SJSA1 (cell line): Measurements from ENCODE around the gene COL3A1. TPM values are rescaled to one million over a fixed set of nuclear protein-coding genes. Genes with fewer than 3 reads are reported as not detected.

Source experiments
- DNase-seq, 2 experiments: peaks; one replicate each; pipeline ENCODE4 v3.0.0-alpha.2; 2015 to 2020; ENCODE audit warnings: low spot score in 2 of 2, low read depth in 1 of 2
- H3K27ac ChIP-seq: fragments of 250-450 bp; sonication (Bioruptor Pico); 2 replicates; pipeline ENCODE4 v1.5.1; 2020; ENCODE audit warnings: mild to moderate bottlenecking, moderate library complexity
- H3K27me3 ChIP-seq: fragments of 250-450 bp; sonication (Bioruptor Pico); replicated peaks from 2 replicates; pipeline ENCODE4 v1.5.1; 2020; ENCODE audit warnings: mild to moderate bottlenecking, moderate library complexity
- H3K36me3 ChIP-seq: fragments of 250-450 bp; sonication (Bioruptor Pico); 2 replicates; pipeline ENCODE4 v1.5.1; 2020; ENCODE audit warnings: mild to moderate bottlenecking
- H3K4me1 ChIP-seq: fragments of 250-450 bp; sonication (Bioruptor Pico); replicated peaks from 2 replicates; pipeline ENCODE4 v1.6.1; 2021; ENCODE audit warnings: mild to moderate bottlenecking
- H3K4me3 ChIP-seq: fragments of 250-450 bp; sonication (Bioruptor Pico); 2 replicates; pipeline ENCODE4 v1.5.1; 2020; ENCODE audit warnings: mild to moderate bottlenecking
- H3K9me3 ChIP-seq: fragments of 250-450 bp; sonication (Bioruptor Pico); replicated peaks from 2 replicates; pipeline ENCODE4 v1.5.1; 2020; ENCODE audit warnings: mild to moderate bottlenecking
- total RNA-seq: library from RNA; depleted of rRNA; stranded (reverse); fragments of >200 nt; shearing (Covaris generic); gene quantifications from 2 replicates; pipeline ENCODE4 v1.2.3, GENCODE V29; 2014

Gene COL3A1
- total RNA-seq, 1 experiment from 2014 or later, result 1,297 TPM

DNA sequence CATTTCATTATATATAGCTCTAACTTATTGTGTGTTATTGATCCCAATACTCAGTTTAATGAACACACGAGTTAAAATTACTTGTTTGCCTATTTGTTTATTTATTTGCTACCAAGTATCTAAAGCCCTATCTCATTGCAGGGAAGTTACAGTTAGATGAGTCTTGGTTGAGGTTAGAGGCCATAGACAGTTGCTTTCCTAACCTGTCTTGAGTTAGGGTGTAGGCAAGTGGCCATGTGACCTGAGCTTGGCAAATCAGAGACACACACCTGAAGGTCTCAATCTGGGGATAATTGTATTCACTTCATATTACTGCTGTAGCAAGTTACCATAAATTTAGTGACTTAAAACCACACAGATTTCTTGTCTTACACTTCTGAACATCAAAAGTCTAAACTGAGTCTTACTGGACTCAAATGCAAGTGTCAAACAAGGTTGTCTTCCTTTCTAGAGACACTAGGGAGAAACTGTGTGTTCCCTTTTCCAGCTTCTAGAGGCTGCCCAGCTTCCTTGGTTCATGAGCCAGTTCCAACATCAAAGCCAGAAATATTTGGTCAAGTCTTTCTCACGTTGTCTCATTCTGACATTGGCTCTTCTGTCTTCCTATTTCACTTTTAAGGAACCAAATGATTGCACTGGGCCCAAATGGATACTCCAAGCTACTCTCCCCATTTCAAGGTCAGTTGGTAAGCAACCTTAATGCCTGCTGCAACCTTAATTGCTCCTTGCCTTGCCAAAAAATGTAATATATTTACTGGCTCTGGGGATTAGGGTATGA, 39.7 kb downstream of the COL3A1 start:
- Histone ChIP-seq H3K36me3 (peaks cover 49% of the 10 kb centered on the region), H3K9me3 (no peaks in the 10 kb centered on the region), H3K4me3 (no peak overlapping the region), H3K4me1 (peaks cover 17% of the 10 kb centered on the region), H3K27ac (no peak overlapping the region), H3K27me3 (no peaks in the 10 kb centered on the region)
- DNase-seq, result no peak

DNA sequence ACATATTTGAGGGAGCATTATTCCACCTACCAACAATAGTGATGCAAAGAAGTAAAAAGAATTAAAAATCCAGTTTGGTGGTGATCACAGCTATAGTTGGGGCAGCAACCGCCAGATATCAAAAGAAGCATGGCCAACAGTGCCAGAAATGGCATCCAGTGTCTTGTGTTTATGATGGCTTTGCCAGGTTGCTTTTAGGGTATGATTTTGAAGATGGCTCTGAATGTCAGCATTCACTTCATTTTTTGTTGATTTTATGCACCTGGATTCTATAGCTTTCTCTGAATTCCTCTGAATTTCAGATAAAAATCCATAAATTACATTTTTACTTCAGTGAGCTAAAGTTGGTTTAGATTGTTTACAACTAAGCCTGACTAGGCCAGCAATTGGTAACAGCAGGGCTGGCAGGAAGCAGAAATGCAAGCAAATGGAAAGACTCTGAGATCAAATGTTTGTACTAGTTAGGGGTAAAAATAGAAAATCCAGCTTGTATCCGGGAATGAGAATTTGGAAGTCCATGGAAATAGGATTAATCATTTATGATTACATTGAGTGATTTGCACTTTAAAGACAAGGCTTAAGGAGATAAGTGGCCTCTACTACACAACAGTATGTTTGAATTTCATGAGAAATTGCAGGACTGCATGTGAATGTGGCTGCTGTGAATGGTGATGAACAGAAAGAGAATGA, 40.4 kb downstream of the COL3A1 start:
- Histone ChIP-seq H3K27me3 (no peaks in the 10 kb centered on the region), H3K4me1 (peaks cover 17% of the 10 kb centered on the region), H3K4me3 (no peak overlapping the region), H3K9me3 (no peaks in the 10 kb centered on the region), H3K36me3 (peaks cover 42% of the 10 kb centered on the region), H3K27ac (no peak overlapping the region)
- no peak for DNase-seq

DNA sequence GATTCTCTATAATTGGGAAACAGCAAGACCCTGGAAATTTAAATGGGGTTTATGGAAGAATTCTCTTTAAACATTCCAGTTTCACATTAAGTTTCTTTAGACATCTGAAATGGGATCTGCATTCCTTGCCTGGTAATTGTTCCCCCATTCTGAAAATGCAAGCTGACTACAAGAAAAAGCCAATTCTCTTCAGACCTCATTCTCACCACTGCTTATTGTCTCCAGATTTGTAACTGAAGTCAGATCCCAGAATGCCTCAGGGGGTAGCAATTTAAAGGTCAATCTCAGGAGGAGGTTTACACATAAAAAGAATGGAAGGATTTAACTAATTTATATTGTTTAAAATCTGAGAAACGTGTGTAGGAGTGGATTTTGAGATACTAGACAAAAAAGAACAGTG, 41.2 kb downstream of the COL3A1 start:
- Histone ChIP-seq H3K4me3 (no peak overlapping the region), H3K27me3 (no peaks in the 10 kb centered on the region), H3K27ac (no peak overlapping the region), H3K4me1 (peaks cover 21% of the 10 kb centered on the region), H3K36me3 (peaks cover 34% of the 10 kb centered on the region), H3K9me3 (no peaks in the 10 kb centered on the region)
- DNase-seq, result no peak

DNA sequence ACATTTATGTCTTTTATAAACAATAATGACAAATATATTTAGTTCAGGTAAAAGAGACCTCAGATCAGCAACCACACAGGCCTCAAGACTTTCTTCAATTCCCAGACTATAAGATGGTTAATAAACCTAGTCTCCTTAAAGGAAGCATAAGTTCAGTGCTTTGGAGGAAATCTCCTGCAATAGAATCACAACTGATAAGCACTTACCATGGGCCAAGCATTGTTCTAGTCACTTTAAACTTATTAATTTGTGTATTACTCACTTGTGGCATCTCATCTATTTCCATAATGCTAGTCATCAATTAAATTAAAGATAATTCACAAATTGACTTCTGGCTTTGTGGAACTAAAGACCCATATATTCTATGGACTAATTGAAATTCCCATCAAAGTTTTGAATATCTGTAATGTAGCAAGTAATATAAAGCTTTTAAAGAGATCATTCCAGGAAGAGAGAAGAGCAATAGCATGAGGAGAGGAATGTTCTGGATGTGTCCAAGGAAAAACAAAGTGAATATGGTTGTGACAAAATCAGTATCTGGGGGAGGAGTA, 42.2 kb downstream of the COL3A1 start:
- no peak overlapping the region for H3K27ac ChIP-seq
- no peaks in the 10 kb centered on the region for H3K27me3 ChIP-seq
- H3K36me3 ChIP-seq, result peaks cover 24% of the 10 kb centered on the region
- no peak overlapping the region for H3K4me3 ChIP-seq
- no peak for DNase-seq
- H3K9me3 ChIP-seq, result no peaks in the 10 kb centered on the region
- peaks cover 21% of the 10 kb centered on the region for H3K4me1 ChIP-seq

DNA sequence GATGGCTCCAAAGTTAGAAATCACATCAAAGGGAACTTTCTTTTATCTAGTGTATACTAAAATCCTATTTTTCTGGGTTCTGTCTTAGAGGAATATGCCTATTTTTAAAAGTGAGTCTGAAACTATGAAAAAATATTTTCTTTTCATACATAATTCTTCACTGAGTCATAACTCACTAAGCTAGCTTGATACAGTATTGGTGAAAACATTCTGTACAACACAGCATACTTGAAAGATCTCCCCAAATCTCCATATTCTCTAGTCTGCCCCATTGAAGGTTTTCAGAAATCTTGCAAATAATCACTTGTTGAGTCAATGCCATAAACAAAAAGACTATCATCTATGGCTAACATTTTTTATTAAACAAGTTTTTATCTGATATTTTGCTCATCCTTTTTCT, 44.5 kb downstream of the COL3A1 start:
- H3K27me3 ChIP-seq, result no peaks in the 10 kb centered on the region
- H3K4me1 ChIP-seq, result peaks cover 21% of the 10 kb centered on the region
- no peak overlapping the region for H3K27ac ChIP-seq
- no peak for DNase-seq
- peaks cover 6% of the 10 kb centered on the region; the same call in 1 of the 2 replicates for H3K36me3 ChIP-seq
- H3K4me3 ChIP-seq, result no peak overlapping the region
- no peaks in the 10 kb centered on the region for H3K9me3 ChIP-seq

DNA sequence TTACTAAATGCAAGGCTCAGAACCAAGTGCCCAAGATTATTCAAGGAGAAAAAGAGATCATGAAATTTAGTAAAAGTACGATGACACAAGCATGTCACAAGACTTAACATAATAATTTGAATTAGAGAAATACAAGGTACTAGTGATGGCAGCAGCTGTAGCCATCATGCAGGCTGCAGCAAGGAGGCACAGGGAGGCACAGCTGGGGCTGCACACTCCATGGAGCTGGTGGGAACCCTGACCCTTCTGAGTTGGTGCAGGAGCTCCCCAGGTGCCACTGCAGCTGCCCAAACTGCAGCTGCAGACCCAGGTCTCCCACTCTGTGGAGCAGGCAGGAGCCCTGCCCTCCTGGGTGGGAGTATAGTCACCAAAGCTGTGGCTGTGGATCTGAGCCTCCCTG, 46.0 kb downstream of the COL3A1 start:
- no peaks in the 10 kb centered on the region for H3K9me3 ChIP-seq
- H3K27me3 ChIP-seq, result no peaks in the 10 kb centered on the region
- no peak overlapping the region for H3K4me3 ChIP-seq
- peaks cover under 1% of the 10 kb centered on the region; the same call in 1 of the 2 replicates for H3K36me3 ChIP-seq
- no peak for DNase-seq
- H3K4me1 ChIP-seq, result peaks cover 10% of the 10 kb centered on the region
- H3K27ac ChIP-seq, result no peak overlapping the region

DNA sequence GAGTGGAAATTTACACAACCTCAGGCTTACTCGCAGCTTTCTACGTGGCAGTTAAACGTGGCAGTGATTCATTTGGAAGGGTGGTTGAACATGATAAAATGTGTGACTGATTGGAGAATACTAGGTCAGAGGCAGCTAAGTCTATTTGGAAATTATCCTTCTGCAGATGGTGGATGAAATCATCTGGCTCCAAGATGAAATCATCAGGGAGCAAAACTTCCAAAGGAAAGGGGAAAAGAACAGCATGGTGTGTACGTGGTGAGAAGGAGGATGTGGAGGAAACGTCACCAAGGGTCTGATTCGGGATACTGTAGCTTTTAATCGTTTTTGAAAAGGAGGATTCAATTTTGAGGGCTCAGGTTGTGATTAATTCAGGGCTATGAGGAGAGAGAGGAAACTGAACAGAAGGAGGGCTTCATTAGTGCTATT, 47.9 kb downstream of the COL3A1 start:
- Histone ChIP-seq H3K27me3 (no peaks in the 10 kb centered on the region), H3K27ac (no peak overlapping the region), H3K36me3 (peaks cover 5% of the 10 kb centered on the region), H3K4me3 (no peak overlapping the region), H3K4me1 (peaks cover 4% of the 10 kb centered on the region; the same call in 1 of the 2 replicates), H3K9me3 (no peaks in the 10 kb centered on the region)
- DNase-seq, result no peak

DNA sequence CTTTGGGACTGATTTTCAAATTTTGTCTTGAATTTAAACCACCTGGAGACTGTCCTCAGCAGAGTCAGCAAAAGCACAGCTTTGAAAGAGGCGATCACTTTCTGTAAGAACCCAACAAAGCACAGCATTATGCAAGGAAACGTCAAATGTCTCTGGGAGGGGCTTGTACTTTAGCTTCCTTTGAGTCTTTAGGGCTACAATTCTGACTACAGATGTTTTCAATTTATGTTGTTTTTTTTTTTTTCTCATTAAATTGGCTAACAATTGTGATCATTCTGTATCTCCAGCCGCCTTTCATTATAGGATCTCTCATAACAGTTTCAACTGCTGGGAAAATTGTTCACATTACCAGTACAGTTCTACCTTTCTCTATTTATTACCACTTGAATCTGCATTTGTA, 48.3 kb downstream of the COL3A1 start:
- Histone ChIP-seq H3K36me3 (peaks cover 5% of the 10 kb centered on the region), H3K27ac (no peak overlapping the region), H3K9me3 (no peaks in the 10 kb centered on the region), H3K4me3 (no peak overlapping the region), H3K4me1 (peaks cover 4% of the 10 kb centered on the region; the same call in 1 of the 2 replicates), H3K27me3 (no peaks in the 10 kb centered on the region)
- DNase-seq, result no peak

DNA sequence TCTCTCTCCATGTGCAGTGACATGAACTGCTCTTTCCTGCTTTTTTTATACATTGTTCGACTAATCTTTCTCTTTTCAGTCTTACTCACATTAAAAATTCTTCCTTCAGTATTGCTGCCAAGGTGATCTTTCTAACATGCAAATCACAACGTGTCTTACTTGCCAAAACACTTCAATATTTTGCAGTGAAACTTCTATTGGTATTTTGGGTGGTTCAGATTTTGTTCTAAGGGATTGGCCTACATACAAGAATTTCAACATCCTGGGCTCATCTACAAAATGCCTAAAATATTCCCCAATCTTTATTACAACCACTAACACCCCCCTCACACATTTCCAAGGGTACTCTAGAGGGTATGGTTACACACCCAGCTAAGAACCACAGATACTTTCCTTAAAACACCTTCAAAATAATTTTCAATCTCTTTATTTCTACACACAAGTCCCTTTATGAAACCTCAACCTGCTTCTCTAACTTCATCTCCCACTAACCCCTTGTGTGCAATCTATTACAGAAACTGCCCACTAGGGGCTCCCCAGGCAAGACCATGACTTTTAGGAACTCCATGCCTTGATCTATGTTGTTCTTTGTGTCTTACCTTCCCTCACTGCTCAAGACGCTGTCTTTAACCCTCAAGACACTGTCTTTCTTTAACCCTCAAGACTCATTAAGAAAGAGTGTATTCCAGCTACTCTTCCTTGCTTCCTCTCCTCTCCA, 50.9 kb downstream of the COL3A1 start:
- Histone ChIP-seq H3K4me1 (peaks cover 3% of the 10 kb centered on the region; the same call in 1 of the 2 replicates), H3K27me3 (no peaks in the 10 kb centered on the region), H3K27ac (no peak overlapping the region), H3K4me3 (no peak overlapping the region), H3K9me3 (no peaks in the 10 kb centered on the region), H3K36me3 (peaks cover 5% of the 10 kb centered on the region)
- DNase-seq, result no peak

DNA sequence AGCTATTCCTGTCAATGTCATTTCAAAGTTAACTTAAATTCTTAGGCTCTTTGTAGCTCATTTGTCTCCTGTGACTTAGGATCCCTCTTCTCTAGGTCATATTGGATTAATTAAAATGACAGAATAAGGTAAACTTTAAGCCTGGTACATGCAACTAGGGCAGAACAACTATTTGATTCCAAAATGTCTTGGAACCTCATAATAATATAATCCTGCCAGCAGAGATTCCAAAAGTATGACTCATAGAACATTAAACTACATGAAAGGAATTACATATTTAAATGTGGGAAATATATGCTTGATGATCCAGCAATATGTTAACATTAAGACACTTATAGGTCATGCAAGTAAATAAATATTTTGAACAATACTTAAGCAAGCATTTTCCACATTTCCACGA, 63.3 kb downstream of the COL3A1 start:
- Histone ChIP-seq H3K36me3 (peaks cover 97% of the 10 kb centered on the region), H3K27ac (no peak overlapping the region), H3K9me3 (no peaks in the 10 kb centered on the region), H3K4me1 (no peaks in the 10 kb centered on the region; the same call in 1 of the 2 replicates), H3K4me3 (no peak overlapping the region), H3K27me3 (no peaks in the 10 kb centered on the region)
- DNase-seq, result no peak

DNA sequence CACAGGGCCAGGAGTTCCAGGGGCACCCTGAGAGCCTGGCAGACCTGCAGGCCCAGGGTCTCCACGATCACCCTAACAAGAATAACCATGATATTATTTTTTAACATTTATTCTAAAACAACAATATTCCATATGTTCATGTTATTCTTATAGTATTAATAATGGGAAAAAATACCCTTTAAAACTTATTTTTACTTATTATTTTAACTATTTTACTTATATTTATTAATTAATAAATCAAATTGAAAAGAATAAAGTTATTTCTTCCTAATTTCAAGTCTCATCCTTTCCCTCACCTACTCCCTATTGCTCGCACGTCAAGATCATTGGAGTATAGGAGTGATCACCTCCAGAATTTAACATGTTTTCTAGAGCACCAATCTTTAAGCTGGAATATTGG, 71.7 kb downstream of the COL3A1 start:
- Histone ChIP-seq H3K4me3 (no peak overlapping the region), H3K4me1 (no peaks in the 10 kb centered on the region), H3K27me3 (no peaks in the 10 kb centered on the region), H3K9me3 (no peaks in the 10 kb centered on the region), H3K27ac (no peak overlapping the region), H3K36me3 (peaks cover 91% of the 10 kb centered on the region)
- DNase-seq, result no peak

DNA sequence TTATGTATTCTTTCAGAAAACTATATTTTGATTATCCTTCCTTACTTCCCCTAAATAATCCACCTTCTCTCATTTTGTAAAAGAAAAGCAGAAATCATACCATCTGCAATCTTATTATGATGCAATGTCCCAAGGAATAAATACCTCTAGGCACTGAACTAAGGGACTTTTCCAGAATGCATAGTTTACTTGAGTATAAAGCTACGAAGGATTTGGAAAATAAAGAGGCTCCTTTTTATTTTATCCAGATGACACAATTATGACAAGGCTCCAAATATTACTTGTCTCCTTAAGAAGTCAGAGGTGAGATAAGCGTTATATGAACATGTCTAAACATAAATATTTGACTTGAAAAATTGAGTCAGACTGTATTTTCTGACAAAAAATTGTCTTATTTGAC, 72.1 kb downstream of the COL3A1 start:
- H3K9me3 ChIP-seq, result no peaks in the 10 kb centered on the region
- peaks cover 91% of the 10 kb centered on the region for H3K36me3 ChIP-seq
- no peaks in the 10 kb centered on the region for H3K4me1 ChIP-seq
- no peak for DNase-seq
- no peaks in the 10 kb centered on the region for H3K27me3 ChIP-seq
- no peak overlapping the region for H3K27ac ChIP-seq
- no peak overlapping the region for H3K4me3 ChIP-seq

DNA sequence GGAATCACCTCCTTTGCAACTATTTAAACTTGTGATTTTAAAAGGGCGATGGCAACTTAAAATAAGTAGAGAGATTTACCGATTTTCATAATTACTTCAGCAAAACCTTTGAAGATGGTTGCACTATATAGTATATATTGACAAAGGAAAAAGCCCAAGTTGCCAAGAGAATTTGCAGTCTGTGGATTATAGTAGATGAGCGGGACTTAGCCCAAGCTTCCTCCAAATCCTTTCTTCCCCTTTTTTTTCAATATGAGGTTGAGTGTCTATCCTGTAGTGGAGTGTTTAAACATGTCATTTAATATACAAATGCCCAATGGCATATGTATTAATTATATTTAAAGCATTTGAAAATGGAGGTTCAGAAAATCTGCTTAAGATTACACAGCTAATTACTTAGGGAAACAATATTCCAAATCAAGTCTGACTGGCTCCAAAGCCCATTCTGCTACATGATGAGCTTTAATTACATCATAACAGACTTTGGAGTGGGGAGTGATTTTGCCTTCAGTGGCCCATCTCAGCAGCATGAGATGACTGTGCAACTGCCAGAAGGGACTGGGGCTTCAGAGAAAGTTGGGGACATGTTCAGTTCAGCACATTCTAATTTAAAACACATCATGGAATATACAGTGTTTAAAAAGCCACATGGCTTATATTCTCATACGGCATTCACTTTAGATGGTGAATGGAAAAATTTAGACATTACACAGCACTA, 73.2 kb downstream of the COL3A1 start:
- Histone ChIP-seq H3K27me3 (no peaks in the 10 kb centered on the region), H3K36me3 (peaks cover 91% of the 10 kb centered on the region), H3K4me1 (no peaks in the 10 kb centered on the region), H3K4me3 (no peak overlapping the region), H3K27ac (no peak overlapping the region), H3K9me3 (no peaks in the 10 kb centered on the region)
- no peak for DNase-seq
